HEK293 (cell line): ENCODE results near the gene SLC8A2.

ENCODE experiments used
- CTCF ChIA-PET: fragments of 350-600 bp; formaldehyde crosslinking; extraction: SDS; loops from one replicate; lab custom pipeline; 2021; ENCODE audit warnings: antibody characterized with exemption; lab: Yijun Ruan, JAX
- POLR2A ChIA-PET: fragments of 300-600 bp; formaldehyde crosslinking; extraction: SDS; loops from one replicate; lab custom pipeline; 2020; ENCODE audit warnings: antibody characterized with exemption, inconsistent platforms; lab: Yijun Ruan, JAX
- H3K27ac ChIP-seq: fragments of 200-500 bp; sonication (Bioruptor generic); 2 replicates; pipeline ENCODE4 v1.5.1; 2014; ENCODE audit warnings: low read depth, low read length, control low read depth, inconsistent platforms; ENCODE audit errors: extremely low read depth
- H3K36me3 ChIP-seq, 2 experiments: fragments of 200-500 bp in 1 of 2; sonication (Bioruptor generic) in 1 of 2; 1 replicate in 1 of 2; 2 replicates in 1 of 2; pipeline ENCODE4 v1.5.1; 2014 to 2017; ENCODE audit warnings: inconsistent platforms in 2 of 2, low read length in 2 of 2; ENCODE audit not compliant: control insufficient read depth in 2 of 2, insufficient read depth in 1 of 2
- H3K4me1 ChIP-seq: fragments of 200-500 bp; sonication (Bioruptor generic); 2 replicates; pipeline ENCODE4 v1.5.1; 2014; ENCODE audit warnings: mild to moderate bottlenecking, low read length, inconsistent platforms; ENCODE audit not compliant: control insufficient read depth, insufficient read depth
- H3K4me3 ChIP-seq: 2 replicates; pipeline ENCODE4 v1.5.1; 2011; ENCODE audit warnings: low read depth, mild to moderate bottlenecking, control low read depth, low read length, moderate library complexity
- H3K9me3 ChIP-seq: fragments of 200-500 bp; sonication (Bioruptor generic); 2 replicates; pipeline ENCODE4 v1.5.1; 2014; ENCODE audit warnings: low read depth, low read length, inconsistent platforms; ENCODE audit not compliant: control insufficient read depth, insufficient read depth
- REST ChIP-seq: fragments of 450-650 bp; formaldehyde crosslinking; IDR thresholded peaks from 2 replicates; pipeline ENCODE4 v1.5.1; 2016; ENCODE audit warnings: missing biosample characterization, missing genetic modification characterization
- ZNF121 ChIP-seq: fragments of 450-650 bp; formaldehyde crosslinking; IDR thresholded peaks from 2 replicates; pipeline ENCODE4 v1.5.1; 2016; ENCODE audit warnings: missing biosample characterization, missing genetic modification characterization
- ZNF140 ChIP-seq: fragments of 450-650 bp; formaldehyde crosslinking; IDR thresholded peaks from 2 replicates; pipeline ENCODE4 v1.5.1; 2016; ENCODE audit warnings: missing biosample characterization, missing genetic modification characterization
- ZNF18 ChIP-seq: fragments of 450-650 bp; formaldehyde crosslinking; IDR thresholded peaks from 2 replicates; pipeline ENCODE4 v1.5.1; 2016; ENCODE audit warnings: missing biosample characterization, missing genetic modification characterization
- ZNF280C ChIP-seq: fragments of 450-650 bp; formaldehyde crosslinking; IDR thresholded peaks from 2 replicates; pipeline ENCODE4 v1.5.1; 2016; ENCODE audit warnings: missing biosample characterization, missing genetic modification characterization
- ZNF335 ChIP-seq: fragments of 450-650 bp; formaldehyde crosslinking; conservative IDR thresholded peaks from 2 replicates; pipeline ENCODE4 v1.5.1; 2016; ENCODE audit warnings: missing biosample characterization, missing genetic modification characterization
- ZNF366 ChIP-seq: fragments of 450-650 bp; formaldehyde crosslinking; conservative IDR thresholded peaks from 2 replicates; pipeline ENCODE4 v1.5.1; 2016; ENCODE audit warnings: missing biosample characterization, missing genetic modification characterization
- ZNF510 ChIP-seq: fragments of 450-650 bp; formaldehyde crosslinking; IDR thresholded peaks from 2 replicates; pipeline ENCODE4 v1.5.1; 2018; ENCODE audit warnings: mild to moderate bottlenecking, missing genetic modification characterization, missing biosample characterization; ENCODE audit not compliant: insufficient replicate concordance
- ZNF529 ChIP-seq: fragments of 450-650 bp; formaldehyde crosslinking; IDR thresholded peaks from 2 replicates; pipeline ENCODE4 v1.5.1; 2017; ENCODE audit warnings: missing genetic modification characterization, missing biosample characterization; ENCODE audit not compliant: insufficient replicate concordance
- ZNF549 ChIP-seq: fragments of 450-650 bp; IDR thresholded peaks from 2 replicates; pipeline ENCODE4 v1.5.1; 2018; ENCODE audit warnings: missing biosample characterization, missing genetic modification characterization, mild to moderate bottlenecking, inconsistent platforms, moderate library complexity
- ZNF768 ChIP-seq: fragments of 450-650 bp; formaldehyde crosslinking; IDR thresholded peaks from 2 replicates; pipeline ENCODE4 v1.5.1; 2018; ENCODE audit warnings: missing biosample characterization, mild to moderate bottlenecking, missing genetic modification characterization

Gene SLC8A2

GRCh38 chr19:47411101-47411500, 60.6 kb downstream of the SLC8A2 start (continued):
- TF ChIP-seq ZNF366 (tag by site-specific recombination) (no peak), ZNF280C (tag by site-specific recombination) (no peak)
- TF ChIP-seq, all 188 proteins: peak for 0

- ChIA-PET POLR2A (no interaction called here), CTCF (no interaction called here)
- Histone ChIP-seq H3K4me3 (no peak overlapping the region), H3K27ac (no peak overlapping the region), H3K36me3 (peaks cover 0 to 8% of the 10 kb centered on the region in 2 experiments; a peak in 2 of 3 replicates), H3K9me3 (no peaks in the 10 kb centered on the region), H3K4me1 (no peaks in the 10 kb centered on the region)
- TF ChIP-seq ZNF335 = no peak
- peak; percentile 85 for TF ChIP-seq ZNF768
- TF ChIP-seq ZNF121 (tag by site-specific recombination) = peak; percentile 91
These were observed 63.3 kb downstream of the SLC8A2 start for GRCh38 chr19:47408156-47408938.

GRCh38 chr19:47407417-47407774, 64.3 kb downstream of the SLC8A2 start:
- ChIA-PET POLR2A (no interaction called here), CTCF (no interaction called here)
- Histone ChIP-seq H3K4me1 (no peaks in the 10 kb centered on the region), H3K27ac (no peak overlapping the region), H3K36me3 (peaks cover 0 to 8% of the 10 kb centered on the region in 2 experiments; a peak in 2 of 3 replicates), H3K9me3 (no peaks in the 10 kb centered on the region), H3K4me3 (no peak overlapping the region)
- TF ChIP-seq REST (tag by site-specific recombination) (peak; percentile 30; the same call in 1 of the 2 replicates), ZNF18 (tag by site-specific recombination) (no peak), ZNF549 (tag by site-specific recombination) (no peak)

- H3K27ac ChIP-seq = no peak overlapping the region
- CTCF ChIA-PET = no interaction called here
- no peaks in the 10 kb centered on the region for H3K9me3 ChIP-seq
- peaks cover 0 to 8% of the 10 kb centered on the region in 2 experiments; a peak in 2 of 3 replicates for H3K36me3 ChIP-seq
- H3K4me1 ChIP-seq = no peaks in the 10 kb centered on the region
- TF ChIP-seq REST (tag by site-specific recombination) (peak; percentile 88), ZNF18 (tag by site-specific recombination) (no peak), ZNF510 (no peak), ZNF140 (no peak), ZNF529 (tag by site-specific recombination) (no peak)
- POLR2A ChIA-PET = no interaction called here
- H3K4me3 ChIP-seq = no peak overlapping the region
These were observed 64.8 kb downstream of the SLC8A2 start for GRCh38 chr19:47406711-47407416.
